H9 (cell line): Measurements from ENCODE around the gene SLC25A42. TPM values are rescaled to one million over a fixed set of nuclear protein-coding genes. Genes with fewer than 3 reads are reported as not detected.

Experiments used
- DNase-seq: peaks from one replicate; pipeline ENCODE4 v3.0.0-alpha.2; 2017
- H2AFZ ChIP-seq: one replicate; pipeline ENCODE4 v1.6.1; 2013; ENCODE audit warnings: mild to moderate bottlenecking, low read length, control low read depth, moderate library complexity
- H2AK5ac ChIP-seq: 2 replicates; pipeline ENCODE4 v1.6.1; 2013; ENCODE audit warnings: low read length, control low read depth, mixed read lengths; ENCODE audit not compliant: insufficient read length
- H2BK120ac ChIP-seq: one replicate; pipeline ENCODE4 v1.6.1; 2013; ENCODE audit warnings: low read depth, mild to moderate bottlenecking, low read length, control low read depth, inconsistent platforms; ENCODE audit not compliant: poor library complexity, severe bottlenecking
- H2BK12ac ChIP-seq: 2 replicates; pipeline ENCODE4 v1.6.1; 2013; ENCODE audit warnings: low read length, control low read depth, mixed read lengths, low read depth; ENCODE audit not compliant: insufficient read length
- H2BK15ac ChIP-seq: 2 replicates; pipeline ENCODE4 v1.6.1; 2013; ENCODE audit warnings: low read depth, low read length, control low read depth
- H2BK20ac ChIP-seq: one replicate; pipeline ENCODE4 v1.6.1; 2013; ENCODE audit warnings: low read depth, mild to moderate bottlenecking, low read length, control low read depth, inconsistent platforms; ENCODE audit not compliant: poor library complexity, severe bottlenecking
- H2BK5ac ChIP-seq: 2 replicates; pipeline ENCODE4 v1.6.1; 2013; ENCODE audit warnings: low read length, control low read depth, mixed read lengths; ENCODE audit not compliant: insufficient read length
- H3K14ac ChIP-seq: 2 replicates; pipeline ENCODE4 v1.6.1; 2013; ENCODE audit warnings: low read length, control low read depth; ENCODE audit not compliant: insufficient read depth
- H3K18ac ChIP-seq: 2 replicates; pipeline ENCODE4 v1.6.1; 2013; ENCODE audit warnings: low read depth, mild to moderate bottlenecking, mixed read lengths, low read length, control low read depth; ENCODE audit not compliant: insufficient read length
- H3K23ac ChIP-seq: 2 replicates; pipeline ENCODE4 v1.6.1; 2013; ENCODE audit warnings: low read length, control low read depth, mixed read lengths, low read depth; ENCODE audit not compliant: insufficient read length
- H3K23me2 ChIP-seq: 2 replicates; pipeline ENCODE4 v1.6.1; 2013; ENCODE audit warnings: low read depth, mild to moderate bottlenecking, mixed read lengths, low read length, control low read depth; ENCODE audit not compliant: insufficient read length, poor library complexity, severe bottlenecking
- H3K27ac ChIP-seq: 2 replicates; pipeline ENCODE4 v1.5.1; 2013; ENCODE audit warnings: low read length, control low read depth, mixed read lengths, low read depth; ENCODE audit not compliant: insufficient read length
- H3K27me3 ChIP-seq: 2 replicates; pipeline ENCODE4 v1.6.1; 2013; ENCODE audit warnings: low read length, control low read depth, inconsistent platforms; ENCODE audit not compliant: insufficient read depth
- H3K4ac ChIP-seq: 2 replicates; pipeline ENCODE4 v1.6.1; 2013; ENCODE audit warnings: low read depth, mild to moderate bottlenecking, control low read depth, inconsistent platforms, low read length, moderate library complexity
- H3K4me1 ChIP-seq: 2 replicates; pipeline ENCODE4 v1.6.1; 2013; ENCODE audit warnings: low read length, control low read depth, inconsistent platforms; ENCODE audit not compliant: insufficient read depth
- H3K4me2 ChIP-seq: 2 replicates; pipeline ENCODE4 v1.6.1; 2013; ENCODE audit warnings: low read length, control low read depth, mixed read lengths; ENCODE audit not compliant: insufficient read length, insufficient read depth
- H3K56ac ChIP-seq: 2 replicates; pipeline ENCODE4 v1.6.1; 2013; ENCODE audit warnings: low read depth, mild to moderate bottlenecking, mixed read lengths, low read length, control low read depth; ENCODE audit not compliant: insufficient read length
- H3K79me1 ChIP-seq: 2 replicates; pipeline ENCODE4 v1.6.1; 2013; ENCODE audit warnings: low read depth, mild to moderate bottlenecking, moderate library complexity, low read length, control low read depth, inconsistent platforms; ENCODE audit not compliant: insufficient read depth, poor library complexity, severe bottlenecking
- H3K79me2 ChIP-seq: 2 replicates; pipeline ENCODE4 v1.6.1; 2013; ENCODE audit warnings: low read length, control low read depth, inconsistent platforms; ENCODE audit not compliant: insufficient read depth
- H3K9ac ChIP-seq: 2 replicates; pipeline ENCODE4 v1.6.1; 2013; ENCODE audit warnings: low read length, control low read depth, mixed read lengths; ENCODE audit not compliant: insufficient read length; ENCODE audit errors: extremely low read depth
- H3K9me3 ChIP-seq: one replicate; pipeline ENCODE4 v1.6.1; 2013; ENCODE audit warnings: low read depth, low read length, inconsistent platforms; ENCODE audit not compliant: control insufficient read depth
- H3T11ph ChIP-seq: one replicate; pipeline ENCODE4 v1.6.1; 2013; ENCODE audit warnings: mild to moderate bottlenecking, low read length, control low read depth, inconsistent platforms
- H4K20me1 ChIP-seq: one replicate; pipeline ENCODE4 v1.6.1; 2013; ENCODE audit not compliant: control insufficient read depth, insufficient read length, insufficient read depth
- H4K5ac ChIP-seq: 2 replicates; pipeline ENCODE4 v1.6.1; 2013; ENCODE audit warnings: low read depth, mild to moderate bottlenecking, mixed read lengths, low read length, control low read depth; ENCODE audit not compliant: insufficient read length
- H4K8ac ChIP-seq: replicated peaks from 2 replicates; pipeline ENCODE4 v1.6.1; 2013; ENCODE audit warnings: low read length, control low read depth, mixed read lengths, low read depth; ENCODE audit not compliant: insufficient read length
- H4K91ac ChIP-seq: 2 replicates; pipeline ENCODE4 v1.6.1; 2013; ENCODE audit warnings: low read depth, mild to moderate bottlenecking, moderate library complexity, mixed read lengths, low read length, control low read depth; ENCODE audit not compliant: insufficient read length
- H3K27ac Mint-ChIP-seq, 3 experiments: 2 replicates in 2 of 3; 3 replicates in 1 of 3; pipeline ENCODE4 v1.8.0; 2020 to 2021; ENCODE audit warnings: mixed read lengths in 3 of 3, mild to moderate bottlenecking in 1 of 3, moderate library complexity in 1 of 3
- H3K27me3 Mint-ChIP-seq: 2 replicates; pipeline ENCODE4 v1.8.0; 2021; ENCODE audit warnings: low read depth, mild to moderate bottlenecking, moderate library complexity, mixed read lengths
- H3K36me3 Mint-ChIP-seq, 3 experiments: 2 replicates in 2 of 3; 3 replicates in 1 of 3; pipeline ENCODE4 v1.8.0; 2020 to 2021; ENCODE audit warnings: low read depth in 3 of 3, mixed read lengths in 3 of 3; ENCODE audit not compliant: insufficient read depth in 1 of 3
- H3K4me1 Mint-ChIP-seq, 2 experiments: 2 replicates each; pipeline ENCODE4 v1.8.0; 2020; ENCODE audit warnings: mixed read lengths in 2 of 2
- H3K4me3 Mint-ChIP-seq, 2 experiments: 2 replicates in 1 of 2; 3 replicates in 1 of 2; pipeline ENCODE4 v1.8.0; 2020 to 2021; ENCODE audit warnings: mild to moderate bottlenecking in 2 of 2, mixed read lengths in 2 of 2, moderate library complexity in 1 of 2
- H3K9me3 Mint-ChIP-seq, 2 experiments: 2 replicates in 1 of 2; 3 replicates in 1 of 2; pipeline ENCODE4 v1.8.0; 2020; ENCODE audit warnings: mild to moderate bottlenecking in 2 of 2, mixed read lengths in 2 of 2, moderate library complexity in 1 of 2
- CTCF ChIP-seq: fragments of 200-600 bp; sonication (generic); conservative IDR thresholded peaks from 3 replicates; pipeline ENCODE4 v1.8.0; 2021; ENCODE audit warnings: antibody characterized with exemption, mild to moderate bottlenecking
- WGBS: extraction: QIAGEN DNeasy Blood & Tissue Kit; methylation state at CpG from one replicate; pipeline ENCODE4 v1.1.7; 2013; ENCODE audit warnings: missing lambda C conversion rate, low lambda C conversion rate, mixed read lengths; ENCODE audit not compliant: insufficient read length; ENCODE audit errors: extremely low coverage; 5-methylcytosine and 5-hydroxymethylcytosine counted together
- long read RNA-seq: library from polyadenylated mRNA; unstranded; transcript quantifications from one replicate; pipeline ENCODE4 v2.0.0, GENCODE V29; 2020
- total RNA-seq: library from RNA; stranded (reverse); gene quantifications from 2 replicates; pipeline ENCODE4 v1.2.1, GENCODE V29; 2021

Gene SLC25A42
- 3.6 and 3.7 TPM in 2 replicates for total RNA-seq
- long read RNA-seq, partial matches to known transcripts: 7 of 12 reads
- long read RNA-seq, other reads (novel, unspliced or antisense): 3 of 12 reads

GRCh38 chr19:19063183-19064097, at the start of gene SLC25A42:
Gene SLC25A42, plus strand, starts transcription at chr19:19063994. Its CDS starts 32,131 bp downstream, at chr19:19096125.
- no peak within 1 kb of the TSS for H2BK120ac ChIP-seq
- no peak within 1 kb of the TSS for H2AK5ac ChIP-seq
- H3K14ac ChIP-seq: peak within 1 kb of the TSS; percentile 13; the same call in 1 of the 2 replicates
- no peak within 1 kb of the TSS for H2BK20ac ChIP-seq
- WGBS: no CpG with 5 or more reads among the region's 77 CpGs
- H3K79me2 ChIP-seq: no peaks in the 10 kb centered on the region
- H3K4ac ChIP-seq: no peak within 1 kb of the TSS
- no peak within 1 kb of the TSS for H3K56ac ChIP-seq
- no peaks in the 10 kb centered on the region for H4K20me1 ChIP-seq
- no peak within 1 kb of the TSS for H3K23ac ChIP-seq
- no peak within 1 kb of the TSS for H4K91ac ChIP-seq
- no peak within 1 kb of the TSS for H4K8ac ChIP-seq
- peak within 1 kb of the TSS; percentile 62 to 84 for H3K4me3 Mint-ChIP-seq
- H3K4me1 Mint-ChIP-seq: peaks cover 20 to 21% of the 10 kb centered on the region in 2 experiments
- H3K27me3 ChIP-seq: peaks cover 11% of the 10 kb centered on the region; the same call in 1 of the 2 replicates
- no peak within 1 kb of the TSS for H2BK15ac ChIP-seq
- H3T11ph ChIP-seq: no peak within 1 kb of the TSS
- H3K18ac ChIP-seq: peak within 1 kb of the TSS; percentile 1
- H4K5ac ChIP-seq: no peak within 1 kb of the TSS
- no peak within 1 kb of the TSS for H2BK12ac ChIP-seq
- H3K27ac ChIP-seq: no peak within 1 kb of the TSS
- peaks cover 8 to 23% (median 8%) of the 10 kb centered on the region in 3 experiments; a peak in 6 of 7 replicates for H3K36me3 Mint-ChIP-seq
- H3K27me3 Mint-ChIP-seq: peaks cover 44% of the 10 kb centered on the region
- H2AFZ ChIP-seq: no peak within 1 kb of the TSS
- no peak for TF ChIP-seq CTCF
- H3K79me1 ChIP-seq: no peaks in the 10 kb centered on the region
- H3K4me2 ChIP-seq: peak within 1 kb of the TSS; percentile 51
- H3K4me1 ChIP-seq: peaks cover 3% of the 10 kb centered on the region; the same call in 1 of the 2 replicates
- no peaks in the 10 kb centered on the region for H3K9me3 ChIP-seq
- H2BK5ac ChIP-seq: no peak within 1 kb of the TSS
- H3K9me3 Mint-ChIP-seq: no peaks in the 10 kb centered on the region; a peak in 1 of 5 replicates
- H3K9ac ChIP-seq: peak within 1 kb of the TSS; percentile 15
- peaks cover 4% of the 10 kb centered on the region for H3K23me2 ChIP-seq
- H3K27ac Mint-ChIP-seq: peak within 1 kb of the TSS; percentile 44 to 82 (median 59); a peak in 3 of 7 replicates
- DNase-seq: peak; percentile 100
